ENCODE data around the gene SLC39A7. TPM values are rescaled to one million over a fixed set of nuclear protein-coding genes. Genes with fewer than 3 reads are reported as not detected.

The SLC39A7 gene
- total RNA-seq, 1 experiment from 2014 or later, result 128 TPM

GRCh38 chr6:33168639-33169038 lies 32.0 kb upstream of the SLC39A7 start:
- intact Hi-C loops (cut with micrococcal nuclease), result no loop called here
- Histone ChIP-seq H3K9me2 (replicated peaks; ENCODE audit: low read length) (no peaks in the 10 kb centered on the region), H3F3A (ENCODE audit: low read length, unreplicated experiment) (no peaks in the 10 kb centered on the region), H3K79me2 (ENCODE audit: low read length) (no peaks in the 10 kb centered on the region), H4K20me1 (ENCODE audit: low read length) (no peaks in the 10 kb centered on the region), H3K27ac (ENCODE audit: low read length) (no peak overlapping the region), H3K4me3 (ENCODE audit: low read length) (no peak overlapping the region), H2AFZ (ENCODE audit: low read length) (no peak overlapping the region), H3K36me3 (ENCODE audit: low read depth, low read length) (no peaks in the 10 kb centered on the region), H3K4me2 (ENCODE audit: low read length) (no peak overlapping the region), H3K4me1 (ENCODE audit: insufficient read depth, low read length) (no peaks in the 10 kb centered on the region), H3K27me3 (ENCODE audit: low read length) (no peaks in the 10 kb centered on the region), H3K9ac (ENCODE audit: low read length) (no peak overlapping the region), H3K9me3 (ENCODE audit: low read length) (no peaks in the 10 kb centered on the region)
- ATAC-seq, result no peak
- POLR2A ChIA-PET (ENCODE audit: unreplicated experiment), result no interaction called here
- BruUV-seq (replicated peaks), result no TSS peak
- CTCF ChIA-PET, result no interaction called here
- no peak for DNase-seq
- TF ChIP-seq EZH2phosphoT487 (IDR thresholded peaks at IDR 0.05; ENCODE audit: borderline replicate concordance, low read length) (no peak), EZH2 (IDR thresholded peaks at IDR 0.05; ENCODE audit: low read length, unreplicated experiment) (no peak), CTCF (conservative IDR thresholded peaks at IDR 0.05; ENCODE audit: low read depth, low read length) (no peak)

GRCh38 chr6:33169291-33170175 lies 31.1 kb upstream of the SLC39A7 start:
- H3F3A ChIP-seq (ENCODE audit: low read length, unreplicated experiment), result no peaks in the 10 kb centered on the region
- ChIA-PET CTCF (no interaction called here), POLR2A (ENCODE audit: unreplicated experiment) (no interaction called here)
- no peaks in the 10 kb centered on the region for H3K36me3 ChIP-seq (ENCODE audit: low read depth, low read length)
- TF ChIP-seq EZH2 (IDR thresholded peaks at IDR 0.05; ENCODE audit: low read length, unreplicated experiment) (no peak), CTCF (conservative IDR thresholded peaks at IDR 0.05; ENCODE audit: low read depth, low read length) (no peak), EZH2phosphoT487 (IDR thresholded peaks at IDR 0.05; ENCODE audit: borderline replicate concordance, low read length) (no peak)
- no peaks in the 10 kb centered on the region for H3K9me3 ChIP-seq (ENCODE audit: low read length)
- intact Hi-C loops (cut with micrococcal nuclease), result no loop called here
- H2AFZ ChIP-seq (ENCODE audit: low read length), result no peak overlapping the region
- H3K79me2 ChIP-seq (ENCODE audit: low read length), result no peaks in the 10 kb centered on the region
- no peak overlapping the region for H3K9ac ChIP-seq (ENCODE audit: low read length)
- no peaks in the 10 kb centered on the region for H3K9me2 ChIP-seq (replicated peaks; ENCODE audit: low read length)
- no peaks in the 10 kb centered on the region for H4K20me1 ChIP-seq (ENCODE audit: low read length)
- no peak overlapping the region for H3K4me3 ChIP-seq (ENCODE audit: low read length)
- H3K4me2 ChIP-seq (ENCODE audit: low read length), result no peak overlapping the region
- H3K4me1 ChIP-seq (ENCODE audit: insufficient read depth, low read length), result no peaks in the 10 kb centered on the region
- H3K27ac ChIP-seq (ENCODE audit: low read length), result no peak overlapping the region
- H3K27me3 ChIP-seq (ENCODE audit: low read length), result no peaks in the 10 kb centered on the region
- DNase-seq (no peak), ATAC-seq (no peak)
- no TSS peak for BruUV-seq (replicated peaks)
